Measurements from ENCODE around the gene ATG4A. TPM values are rescaled to one million over a fixed set of nuclear protein-coding genes. Genes with fewer than 3 reads are reported as not detected.

ATG4A gene
- total RNA-seq, 4 donors from 2014 or later = 9.9 to 12.3 (median 10.8) TPM

- Histone ChIP-seq H3K9me3 (no peaks in the 10 kb centered on the region), H3K36me3 (peaks cover 0 to 28% (median 10%) of the 10 kb centered on the region in 4 donors), H3K4me1 (peaks cover 0 to 4% (median 0%) of the 10 kb centered on the region in 4 donors), H3K27me3 (no peaks in the 10 kb centered on the region), H3K4me3 (no peak overlapping the region), H3K27ac (replicated peaks in 1 of 4) (no peak overlapping the region)
- intact Hi-C loops (cut with DNase I) = no loop called here
- 64% methylated on average over 8 of the region's 8 CpGs for WGBS
- TF ChIP-seq POLR2AphosphoS5 (IDR thresholded peaks at IDR 0.05) (no peak), EP300 (IDR thresholded peaks at IDR 0.05) (no peak), POLR2A (IDR thresholded peaks at IDR 0.05; ENCODE audit: low read depth) (no peak), CTCF (IDR thresholded peaks at IDR 0.05) (no peak)
- DNase-seq (ENCODE audit: extremely low spot score) = no peak
Measured at GRCh38 chrX:108177351-108178142, 86.0 kb downstream of the ATG4A start.

- H3K4me1 ChIP-seq = peaks cover 0 to 4% (median 0%) of the 10 kb centered on the region in 4 donors
- DNase-seq (ENCODE audit: extremely low spot score) = no peak
- no peak overlapping the region for H3K4me3 ChIP-seq
- H3K36me3 ChIP-seq = peaks cover 0 to 22% (median 10%) of the 10 kb centered on the region in 4 donors
- TF ChIP-seq POLR2A (IDR thresholded peaks at IDR 0.05; ENCODE audit: low read depth) (no peak), EP300 (IDR thresholded peaks at IDR 0.05) (no peak), CTCF (IDR thresholded peaks at IDR 0.05) (no peak), POLR2AphosphoS5 (IDR thresholded peaks at IDR 0.05) (no peak)
- no peaks in the 10 kb centered on the region for H3K27me3 ChIP-seq
- no peaks in the 10 kb centered on the region for H3K9me3 ChIP-seq
- no peak overlapping the region for H3K27ac ChIP-seq (replicated peaks in 1 of 4)
- intact Hi-C loops (cut with DNase I) = no loop called here
- WGBS = 63% methylated on average over 7 of the region's 7 CpGs
Measured at GRCh38 chrX:108178143-108178498, 86.5 kb downstream of the ATG4A start.

- no peaks in the 10 kb centered on the region for H3K9me3 ChIP-seq
- no peak for DNase-seq (ENCODE audit: extremely low spot score)
- no peaks in the 10 kb centered on the region for H3K27me3 ChIP-seq
- TF ChIP-seq CTCF (IDR thresholded peaks at IDR 0.05) = no peak
- no peak for TF ChIP-seq EP300 (IDR thresholded peaks at IDR 0.05)
- TF ChIP-seq POLR2A (IDR thresholded peaks at IDR 0.05; ENCODE audit: low read depth) = no peak
- TF ChIP-seq POLR2AphosphoS5 (IDR thresholded peaks at IDR 0.05) = no peak
- H3K4me3 ChIP-seq = no peak overlapping the region
- intact Hi-C loops (cut with DNase I) = no loop called here
- WGBS = 65% methylated on average over 4 of the region's 4 CpGs
- no peaks in the 10 kb centered on the region for H3K4me1 ChIP-seq
- no peak overlapping the region for H3K27ac ChIP-seq (replicated peaks in 1 of 4)
- peaks cover 0 to 31% (median 7%) of the 10 kb centered on the region in 4 donors for H3K36me3 ChIP-seq
Measured at GRCh38 chrX:108186811-108187210, 95.2 kb downstream of the ATG4A start.

GRCh38 chrX:108198420-108198819 is 106.8 kb downstream of the ATG4A start:
- TF ChIP-seq EP300 (IDR thresholded peaks at IDR 0.05) (peak; percentile 37), CTCF (IDR thresholded peaks at IDR 0.05) (no peak), POLR2AphosphoS5 (IDR thresholded peaks at IDR 0.05) (peak; percentile 53 to 65)
- intact Hi-C loops (cut with DNase I) = no loop called here
- Histone ChIP-seq H3K27me3 (no peaks in the 10 kb centered on the region), H3K27ac (replicated peaks in 1 of 4) (peak overlapping the region; percentile 48 to 73 (median 66)), H3K4me1 (peaks cover 0 to 46% (median 20%) of the 10 kb centered on the region in 4 donors), H3K4me3 (no peak overlapping the region), H3K9me3 (no peaks in the 10 kb centered on the region), H3K36me3 (no peaks in the 10 kb centered on the region)
- no peak for DNase-seq (ENCODE audit: extremely low spot score)
- 64% methylated on average over 1 of the region's 1 CpG for WGBS
